SK-N-SH (cell line): ENCODE results near the gene RAB40A. TPM values are rescaled to one million over a fixed set of nuclear protein-coding genes. Genes with fewer than 3 reads are reported as not detected.
A peak's percentile ranks its signal among the peaks of the same experiment; 100 is the strongest.

Experiments used
- CTCF ChIA-PET: fragments of 300-600, 350-600 bp; formaldehyde crosslinking; extraction: SDS; loops from one replicate; lab custom pipeline; 2021; lab: Yijun Ruan, JAX
- POLR2A ChIA-PET: fragments of 350-600 bp; sonication (Branson Sonifier 250); formaldehyde crosslinking; extraction: SDS; loops from one replicate; lab custom pipeline; 2020; ENCODE audit warnings: antibody characterized with exemption, inconsistent platforms; lab: Yijun Ruan, JAX
- DNase-seq: peaks from one replicate; pipeline ENCODE4 v3.0.0; 2012
- H2AFZ ChIP-seq: fragments of 200-600 bp; sonication (generic); 2 replicates; pipeline ENCODE4 v1.8.1; 2016; ENCODE audit warnings: antibody characterized with exemption, mild to moderate bottlenecking, low read depth
- H3F3A ChIP-seq: fragments of 200-600 bp; sonication (generic); replicated peaks from 2 replicates; pipeline ENCODE3; 2016; ENCODE audit warnings: antibody characterized with exemption, mild to moderate bottlenecking; ENCODE audit not compliant: insufficient read depth
- H3K27ac ChIP-seq, 2 experiments: fragments of 200-500 bp in 1 of 2; fragments of 200-600 bp in 1 of 2; sonication (Bioruptor generic) in 1 of 2; sonication (generic), shearing (Covaris generic) in 1 of 2; 2 replicates each; pipeline versions ENCODE4 v1.5.1 to v1.6.1; 2014 to 2016; ENCODE audit warnings: low read depth in 2 of 2, inconsistent platforms in 1 of 2, low read length in 1 of 2, mild to moderate bottlenecking in 1 of 2, mixed read lengths in 1 of 2
- H3K27me3 ChIP-seq: fragments of 200-600 bp; sonication (generic), shearing (Covaris generic); 2 replicates; pipeline ENCODE4 v1.6.1; 2016; ENCODE audit warnings: mixed run types; ENCODE audit not compliant: insufficient read depth
- H3K36me3 ChIP-seq, 2 experiments: fragments of 200-500 bp in 1 of 2; fragments of 200-600 bp in 1 of 2; sonication (Bioruptor generic) in 1 of 2; sonication (generic) in 1 of 2; replicated peaks in 1 of 2; 2 replicates each; pipeline versions ENCODE3 to v1.5.1; 2014 to 2016; ENCODE audit warnings: low read length in 1 of 2, mild to moderate bottlenecking in 1 of 2; ENCODE audit not compliant: insufficient read depth in 2 of 2, control insufficient read depth in 1 of 2
- H3K4me1 ChIP-seq, 2 experiments: fragments of 200-500 bp in 1 of 2; fragments of 200-600 bp in 1 of 2; sonication (Bioruptor generic) in 1 of 2; sonication (generic), shearing (Covaris generic) in 1 of 2; 2 replicates each; pipeline versions ENCODE4 v1.5.1 to v1.6.1; 2014 to 2016; ENCODE audit warnings: low read depth in 1 of 2, low read length in 1 of 2, mixed run types in 1 of 2; ENCODE audit not compliant: insufficient read depth in 2 of 2, control insufficient read depth in 1 of 2
- H3K4me2 ChIP-seq: fragments of 200-600 bp; sonication (generic), shearing (Covaris generic); 2 replicates; pipeline ENCODE4 v1.6.1; 2017; ENCODE audit warnings: mixed run types
- H3K4me3 ChIP-seq, 2 experiments: fragments of 200-500 bp in 1 of 2; fragments of 200-600 bp in 1 of 2; sonication (Bioruptor generic) in 1 of 2; sonication (generic), shearing (Covaris generic) in 1 of 2; 2 replicates each; pipeline versions ENCODE4 v1.5.1 to v1.8.1; 2014 to 2016; ENCODE audit warnings: low read depth in 2 of 2, inconsistent platforms in 1 of 2, low read length in 1 of 2, mild to moderate bottlenecking in 1 of 2, mixed read lengths in 1 of 2, moderate library complexity in 1 of 2
- H3K79me2 ChIP-seq: fragments of 200-600 bp; sonication (generic); 2 replicates; pipeline ENCODE4 v1.8.1; 2017; ENCODE audit warnings: mild to moderate bottlenecking; ENCODE audit not compliant: insufficient read depth
- H3K9ac ChIP-seq: fragments of 200-600 bp; sonication (generic); 2 replicates; pipeline ENCODE4 v1.6.1; 2017; ENCODE audit warnings: mixed run types
- H3K9me2 ChIP-seq: fragments of 200-600 bp; sonication (generic); 2 replicates; pipeline ENCODE4 v1.6.1; 2017; ENCODE audit warnings: mixed run types
- H3K9me3 ChIP-seq: fragments of 200-600 bp; sonication (generic); 2 replicates; pipeline ENCODE4 v1.6.1; 2017; ENCODE audit warnings: mixed run types, mild to moderate bottlenecking, moderate library complexity
- H4K20me1 ChIP-seq: fragments of 200-600 bp; sonication (generic); 2 replicates; pipeline ENCODE4 v1.6.1; 2017; ENCODE audit warnings: mild to moderate bottlenecking, mixed run types; ENCODE audit not compliant: insufficient read depth
- CHD2 ChIP-seq: fragments of 150-350 bp; IDR thresholded peaks from 2 replicates; pipeline ENCODE4 v1.6.1; 2018; ENCODE audit warnings: low read length; ENCODE audit not compliant: partially characterized antibody
- CTCF ChIP-seq: fragments of 200-600 bp; sonication (generic); IDR thresholded peaks from 2 replicates; pipeline ENCODE4 v1.6.1; 2017; ENCODE audit warnings: antibody characterized with exemption, mild to moderate bottlenecking, moderate library complexity
- ELF1 ChIP-seq: IDR thresholded peaks from 2 replicates; pipeline ENCODE4 v1.4.0; 2012
- EP300 ChIP-seq, 2 experiments: IDR thresholded peaks; 2 replicates each; pipeline versions ENCODE4 v1.4.0 to v1.6.1; 2012; ENCODE audit warnings: borderline replicate concordance in 1 of 2, low read depth in 1 of 2, low read length in 1 of 2
- FOSL2 ChIP-seq: IDR thresholded peaks from 2 replicates; pipeline ENCODE4 v1.4.0; 2012; ENCODE audit warnings: low read depth, mild to moderate bottlenecking, moderate library complexity, borderline replicate concordance
- FOXJ3 ChIP-seq: sonication (generic); formaldehyde crosslinking; IDR thresholded peaks from 2 replicates; pipeline ENCODE4 v1.5.1; 2020; ENCODE audit warnings: mild to moderate bottlenecking, missing genetic modification reagents
- GABPA ChIP-seq: IDR thresholded peaks from 2 replicates; pipeline ENCODE4 v1.4.0; 2012; ENCODE audit warnings: low read depth, mild to moderate bottlenecking
- GATA2 ChIP-seq: sonication (generic); formaldehyde crosslinking; IDR thresholded peaks from 2 replicates; pipeline ENCODE4 v1.5.0; 2020; ENCODE audit warnings: mild to moderate bottlenecking, missing genetic modification reagents
- JUND ChIP-seq: IDR thresholded peaks from 2 replicates; pipeline ENCODE4 v1.4.0; 2012
- MAX ChIP-seq: IDR thresholded peaks from 2 replicates; pipeline ENCODE4 v1.4.0; 2012; ENCODE audit warnings: low read depth
- NFIC ChIP-seq: IDR thresholded peaks from 2 replicates; pipeline ENCODE4 v1.4.0; 2012; ENCODE audit warnings: borderline replicate concordance
- NRF1 ChIP-seq: IDR thresholded peaks from 2 replicates; pipeline ENCODE4 v1.6.1; 2012; ENCODE audit warnings: low read depth, mild to moderate bottlenecking, low read length
- POLR2AphosphoS5 ChIP-seq: IDR thresholded peaks from 2 replicates; pipeline ENCODE4 v1.6.1; 2012; ENCODE audit warnings: low read depth, low read length
- RAD21 ChIP-seq: IDR thresholded peaks from 2 replicates; pipeline ENCODE4 v1.6.1; 2012; ENCODE audit warnings: mild to moderate bottlenecking, low read length
- RCOR1 ChIP-seq: fragments of 150-350 bp; IDR thresholded peaks from 2 replicates; pipeline ENCODE4 v1.6.1; 2017; ENCODE audit warnings: antibody characterized with exemption, low read length
- REST ChIP-seq: IDR thresholded peaks from 2 replicates; pipeline ENCODE4 v1.6.1; 2012; ENCODE audit warnings: mild to moderate bottlenecking, low read depth, low read length, moderate library complexity
- RXRA ChIP-seq: IDR thresholded peaks from 2 replicates; pipeline ENCODE4 v1.4.0; 2012; ENCODE audit warnings: low read depth, mild to moderate bottlenecking, borderline replicate concordance
- SIN3A ChIP-seq: IDR thresholded peaks from 2 replicates; pipeline ENCODE4 v1.6.1; 2012; ENCODE audit warnings: low read depth, mild to moderate bottlenecking, low read length, moderate library complexity, borderline replicate concordance
- SMC3 ChIP-seq: IDR thresholded peaks from 2 replicates; pipeline ENCODE4 v1.6.1; 2012; ENCODE audit warnings: low read depth, low read length, improper control_type of control experiment
- TAF1 ChIP-seq: IDR thresholded peaks from 2 replicates; pipeline ENCODE4 v1.6.1; 2012; ENCODE audit warnings: low read depth, mild to moderate bottlenecking, low read length, moderate library complexity, borderline replicate concordance
- TEAD4 ChIP-seq: IDR thresholded peaks from 2 replicates; pipeline ENCODE4 v1.4.0; 2012; ENCODE audit warnings: mild to moderate bottlenecking, borderline replicate concordance; ENCODE audit not compliant: insufficient read depth
- YY1 ChIP-seq: IDR thresholded peaks from 2 replicates; pipeline ENCODE4 v1.4.0; 2012; ENCODE audit warnings: low read depth, mild to moderate bottlenecking
- WGBS: methylation state at CpG from one replicate; pipeline ENCODE4 v1.1.6; 2017; ENCODE audit warnings: low lambda C conversion rate; 5-methylcytosine and 5-hydroxymethylcytosine counted together
- polyA plus RNA-seq, 3 experiments: library from polyadenylated mRNA; depleted of rRNA; stranded (reverse); fragments of >200 nt; gene quantifications; 2 replicates each; pipeline ENCODE4 v1.2.3, GENCODE V29; 2012
- TF ChIP-seq, protein P1 (sequence below): IDR thresholded peaks from 2 replicates; pipeline ENCODE4 v1.4.0; 2012; ENCODE audit warnings: low read depth, borderline replicate concordance
- TF ChIP-seq, protein P2 (sequence below): fragments of 150-350 bp; IDR thresholded peaks from 2 replicates; pipeline ENCODE4 v1.6.1; 2017; ENCODE audit warnings: antibody characterized with exemption, low read length, low read depth, borderline replicate concordance
- TF ChIP-seq, protein P3 (sequence below): fragments of 150-350 bp; IDR thresholded peaks from 2 replicates; pipeline ENCODE4 v1.6.1; 2016; ENCODE audit warnings: mild to moderate bottlenecking, low read depth, low read length

Gene RAB40A
- polyA plus RNA-seq, 1 of the 3 experiments (the other 2 are of a cell fraction) = 0.30 TPM

GRCh38 chrX:103531002-103531401 is 11.7 kb upstream of the RAB40A start:
- Histone ChIP-seq H2AFZ (no peak overlapping the region), H3K27ac (peak overlapping the region; percentile 51 to 82), H3K4me2 (peak overlapping the region; percentile 47; the same call in 1 of the 2 replicates), H3F3A (peaks cover 14% of the 10 kb centered on the region), H3K9me3 (no peaks in the 10 kb centered on the region), H3K4me3 (no peak overlapping the region; a peak in 1 of 4 replicates), H3K36me3 (no peaks in the 10 kb centered on the region), H3K27me3 (no peaks in the 10 kb centered on the region), H4K20me1 (no peaks in the 10 kb centered on the region), H3K79me2 (no peaks in the 10 kb centered on the region), H3K9me2 (no peaks in the 10 kb centered on the region), H3K4me1 (peaks cover 0 to 7% of the 10 kb centered on the region in 2 experiments; a peak in 1 of 4 replicates), H3K9ac (0 out of 2 replicates have a peak overlapping the region, but pooled peaks have one; percentile 17)
- CTCF ChIA-PET = no interaction called here
- WGBS = 5% methylated on average over 6 of the region's 6 CpGs
- no peak for DNase-seq
- POLR2A ChIA-PET = no interaction called here
- TF ChIP-seq TAF1 = 0 out of 2 replicates have a peak, but pooled peaks have one; percentile 12
- TF ChIP-seq, protein P1, sequence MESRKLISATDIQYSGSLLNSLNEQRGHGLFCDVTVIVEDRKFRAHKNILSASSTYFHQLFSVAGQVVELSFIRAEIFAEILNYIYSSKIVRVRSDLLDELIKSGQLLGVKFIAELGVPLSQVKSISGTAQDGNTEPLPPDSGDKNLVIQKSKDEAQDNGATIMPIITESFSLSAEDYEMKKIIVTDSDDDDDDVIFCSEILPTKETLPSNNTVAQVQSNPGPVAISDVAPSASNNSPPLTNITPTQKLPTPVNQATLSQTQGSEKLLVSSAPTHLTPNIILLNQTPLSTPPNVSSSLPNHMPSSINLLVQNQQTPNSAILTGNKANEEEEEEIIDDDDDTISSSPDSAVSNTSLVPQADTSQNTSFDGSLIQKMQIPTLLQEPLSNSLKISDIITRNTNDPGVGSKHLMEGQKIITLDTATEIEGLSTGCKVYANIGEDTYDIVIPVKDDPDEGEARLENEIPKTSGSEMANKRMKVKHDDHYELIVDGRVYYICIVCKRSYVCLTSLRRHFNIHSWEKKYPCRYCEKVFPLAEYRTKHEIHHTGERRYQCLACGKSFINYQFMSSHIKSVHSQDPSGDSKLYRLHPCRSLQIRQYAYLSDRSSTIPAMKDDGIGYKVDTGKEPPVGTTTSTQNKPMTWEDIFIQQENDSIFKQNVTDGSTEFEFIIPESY = peak; percentile 46; the same call in 1 of the 2 replicates
- TF ChIP-seq POLR2AphosphoS5 = peak; percentile 63; the same call in 1 of the 2 replicates
- TF ChIP-seq NRF1 = no peak
- TF ChIP-seq RXRA = no peak; the same call in 1 of the 2 replicates
- no peak for TF ChIP-seq GATA2 (CRISPR knock-in tag)
- no peak for TF ChIP-seq SMC3
- peak; percentile 54 for TF ChIP-seq CHD2
- no peak for TF ChIP-seq FOXJ3 (CRISPR knock-in tag)
- peak; percentile 37; the same call in 1 of the 2 replicates for TF ChIP-seq TEAD4
- peak; percentile 77 for TF ChIP-seq JUND
- TF ChIP-seq REST = no peak
- TF ChIP-seq MAX = peak; percentile 61
- no peak for TF ChIP-seq SIN3A
- TF ChIP-seq ELF1 = no peak
- TF ChIP-seq, protein P2, sequence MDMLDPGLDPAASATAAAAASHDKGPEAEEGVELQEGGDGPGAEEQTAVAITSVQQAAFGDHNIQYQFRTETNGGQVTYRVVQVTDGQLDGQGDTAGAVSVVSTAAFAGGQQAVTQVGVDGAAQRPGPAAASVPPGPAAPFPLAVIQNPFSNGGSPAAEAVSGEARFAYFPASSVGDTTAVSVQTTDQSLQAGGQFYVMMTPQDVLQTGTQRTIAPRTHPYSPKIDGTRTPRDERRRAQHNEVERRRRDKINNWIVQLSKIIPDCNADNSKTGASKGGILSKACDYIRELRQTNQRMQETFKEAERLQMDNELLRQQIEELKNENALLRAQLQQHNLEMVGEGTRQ = no peak
- TF ChIP-seq FOSL2 = peak; percentile 86
- peak in 1 of 2 experiments; percentile 48; a peak in 1 of 4 replicates for TF ChIP-seq EP300 (IDR thresholded peaks at IDR 0.05; ENCODE audit: borderline replicate concordance in 1 of 2, low read depth in 1 of 2, low read length in 1 of 2)
- no peak for TF ChIP-seq RAD21
- TF ChIP-seq CTCF = no peak
- TF ChIP-seq YY1 = no peak
- TF ChIP-seq, protein P3, sequence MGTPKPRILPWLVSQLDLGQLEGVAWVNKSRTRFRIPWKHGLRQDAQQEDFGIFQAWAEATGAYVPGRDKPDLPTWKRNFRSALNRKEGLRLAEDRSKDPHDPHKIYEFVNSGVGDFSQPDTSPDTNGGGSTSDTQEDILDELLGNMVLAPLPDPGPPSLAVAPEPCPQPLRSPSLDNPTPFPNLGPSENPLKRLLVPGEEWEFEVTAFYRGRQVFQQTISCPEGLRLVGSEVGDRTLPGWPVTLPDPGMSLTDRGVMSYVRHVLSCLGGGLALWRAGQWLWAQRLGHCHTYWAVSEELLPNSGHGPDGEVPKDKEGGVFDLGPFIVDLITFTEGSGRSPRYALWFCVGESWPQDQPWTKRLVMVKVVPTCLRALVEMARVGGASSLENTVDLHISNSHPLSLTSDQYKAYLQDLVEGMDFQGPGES = no peak
- 0 out of 2 replicates have a peak, but pooled peaks have one; percentile 27 for TF ChIP-seq NFIC
- no peak for TF ChIP-seq GABPA
- TF ChIP-seq RCOR1 = peak; percentile 69; the same call in 1 of the 2 replicates
